Suprapubic skin (tissue), 4 donors: ENCODE measurements around the gene ADAMTS16. TPM values are rescaled to one million over a fixed set of nuclear protein-coding genes. Genes with fewer than 3 reads are reported as not detected.

ENCODE experiments used
- DNase-seq, 2 donors: peaks; one replicate each; pipeline ENCODE4 v3.0.0-alpha.2; 2019; ENCODE audit warnings: low spot score in 2 of 2
- H3K27ac ChIP-seq: fragments of 200-600 bp; sonication (generic); one replicate; pipeline ENCODE4 v1.5.1; 2019
- H3K27me3 ChIP-seq: fragments of 200-600 bp; sonication (generic); one replicate; pipeline ENCODE4 v1.5.1; 2019
- H3K36me3 ChIP-seq: fragments of 200-600 bp; sonication (generic); one replicate; pipeline ENCODE4 v1.5.1; 2019
- H3K4me1 ChIP-seq: fragments of 200-600 bp; sonication (generic); one replicate; pipeline ENCODE4 v1.5.1; 2019
- H3K4me3 ChIP-seq: fragments of 200-600 bp; sonication (generic); one replicate; pipeline ENCODE4 v1.5.1; 2019; ENCODE audit warnings: mild to moderate bottlenecking
- H3K9me3 ChIP-seq: fragments of 200-600 bp; sonication (generic); one replicate; pipeline ENCODE4 v1.5.1; 2019
- CTCF ChIP-seq, 2 donors: fragments of 200-600 bp in 1 of 2; fragments of 450-650 bp in 1 of 2; sonication (generic) in 1 of 2; IDR thresholded peaks; one replicate each; pipeline ENCODE4 v1.5.1; 2016 to 2019; ENCODE audit warnings: antibody characterized with exemption in 2 of 2, mild to moderate bottlenecking in 1 of 2, moderate library complexity in 1 of 2
- EP300 ChIP-seq: sonication (generic); formaldehyde crosslinking; IDR thresholded peaks from one replicate; pipeline ENCODE4 v1.6.1; 2017; ENCODE audit warnings: antibody characterized with exemption
- POLR2A ChIP-seq, 2 donors: fragments of 450-650 bp; IDR thresholded peaks; one replicate each; pipeline ENCODE4 v1.6.1; 2017; ENCODE audit warnings: antibody characterized with exemption in 2 of 2, mild to moderate bottlenecking in 2 of 2, moderate library complexity in 2 of 2
- POLR2AphosphoS5 ChIP-seq, 3 donors: sonication (generic); formaldehyde crosslinking; IDR thresholded peaks; one replicate each; pipeline ENCODE4 v1.6.1; 2017; ENCODE audit warnings: antibody characterized with exemption in 3 of 3
- WGBS: methylation state at CpG from one replicate; pipeline ENCODE4 v1.1.5; 2018; 5-methylcytosine and 5-hydroxymethylcytosine counted together
- total RNA-seq, 4 donors: library from RNA; depleted of rRNA; stranded (reverse); fragments of >200 nt; gene quantifications; one replicate each; pipeline ENCODE4 v1.1.0, GENCODE V29; 2016

Gene ADAMTS16
- total RNA-seq, 4 donors from 2014 or later = 0.10 to 0.64 TPM; not detected in 2

GRCh38 chr5:5278815-5279381 is 138.8 kb downstream of the ADAMTS16 start:
- Histone ChIP-seq H3K36me3 (no peaks in the 10 kb centered on the region), H3K9me3 (peaks cover 6% of the 10 kb centered on the region), H3K4me1 (no peaks in the 10 kb centered on the region), H3K27ac (no peak overlapping the region), H3K27me3 (no peaks in the 10 kb centered on the region), H3K4me3 (no peak overlapping the region)
- no peak for TF ChIP-seq POLR2A (IDR thresholded peaks at IDR 0.05)
- TF ChIP-seq CTCF (IDR thresholded peaks at IDR 0.05) = no peak
- TF ChIP-seq POLR2AphosphoS5 (IDR thresholded peaks at IDR 0.05) = no peak
- TF ChIP-seq EP300 = no peak
- no peak for DNase-seq
- 82% methylated on average over 3 of the region's 3 CpGs for WGBS

GRCh38 chr5:5285906-5286305 is 145.8 kb downstream of the ADAMTS16 start:
- no peak for DNase-seq
- Histone ChIP-seq H3K9me3 (peaks cover 6% of the 10 kb centered on the region), H3K36me3 (no peaks in the 10 kb centered on the region), H3K27me3 (no peaks in the 10 kb centered on the region), H3K27ac (no peak overlapping the region), H3K4me3 (no peak overlapping the region), H3K4me1 (no peaks in the 10 kb centered on the region)
- TF ChIP-seq POLR2AphosphoS5 (IDR thresholded peaks at IDR 0.05) (no peak), POLR2A (IDR thresholded peaks at IDR 0.05) (no peak), CTCF (IDR thresholded peaks at IDR 0.05) (no peak), EP300 (no peak)
- WGBS = 93% methylated on average over 3 of the region's 3 CpGs

- Histone ChIP-seq H3K27me3 (no peaks in the 10 kb centered on the region), H3K4me1 (no peaks in the 10 kb centered on the region), H3K9me3 (peaks cover 6% of the 10 kb centered on the region), H3K27ac (no peak overlapping the region), H3K4me3 (no peak overlapping the region), H3K36me3 (no peaks in the 10 kb centered on the region)
- no peak for TF ChIP-seq EP300
- TF ChIP-seq POLR2A (IDR thresholded peaks at IDR 0.05) = no peak
- TF ChIP-seq CTCF (IDR thresholded peaks at IDR 0.05) = no peak
- TF ChIP-seq POLR2AphosphoS5 (IDR thresholded peaks at IDR 0.05) = no peak
- 62% methylated on average over 9 of the region's 9 CpGs for WGBS
- no peak for DNase-seq
Measured at GRCh38 chr5:5287419-5287818, 147.3 kb downstream of the ADAMTS16 start.

- H3K27me3 ChIP-seq = no peaks in the 10 kb centered on the region
- H3K4me3 ChIP-seq = no peak overlapping the region
- TF ChIP-seq EP300 = no peak
- TF ChIP-seq CTCF (IDR thresholded peaks at IDR 0.05) = no peak
- TF ChIP-seq POLR2A (IDR thresholded peaks at IDR 0.05) = no peak
- WGBS = 67% methylated on average over 8 of the region's 8 CpGs
- peaks cover 6% of the 10 kb centered on the region for H3K9me3 ChIP-seq
- H3K27ac ChIP-seq = no peak overlapping the region
- no peak for DNase-seq
- no peaks in the 10 kb centered on the region for H3K4me1 ChIP-seq
- no peaks in the 10 kb centered on the region for H3K36me3 ChIP-seq
Measured at GRCh38 chr5:5288201-5288600, 148.1 kb downstream of the ADAMTS16 start.

GRCh38 chr5:5289537-5289936 is 149.4 kb downstream of the ADAMTS16 start:
- no peaks in the 10 kb centered on the region for H3K27me3 ChIP-seq
- H3K4me1 ChIP-seq = no peaks in the 10 kb centered on the region
- no peak overlapping the region for H3K27ac ChIP-seq
- 74% methylated on average over 2 of the region's 2 CpGs for WGBS
- DNase-seq = no peak
- no peak overlapping the region for H3K4me3 ChIP-seq
- no peaks in the 10 kb centered on the region for H3K36me3 ChIP-seq
- H3K9me3 ChIP-seq = no peaks in the 10 kb centered on the region
- no peak for TF ChIP-seq EP300
- no peak for TF ChIP-seq POLR2AphosphoS5 (IDR thresholded peaks at IDR 0.05)
- no peak for TF ChIP-seq CTCF (IDR thresholded peaks at IDR 0.05)
- TF ChIP-seq POLR2A (IDR thresholded peaks at IDR 0.05) = no peak
